Activated CD8-positive, alpha-beta memory T cell treated with anti-CD3 and anti-CD28 coated beads, Interleukin-2, amount 50 U/mL, for 4 hours (primary cell): ENCODE measurements around the gene F10.
"Not testable (repeated sequence)": the region's sequence is repeated elsewhere in the genome, so short reads cannot be mapped to it uniquely, and the experiment has no call there.

Experiments
- DNase-seq: peaks from one replicate; pipeline ENCODE4 v3.0.0-alpha.2; 2020

Gene F10

DNA sequence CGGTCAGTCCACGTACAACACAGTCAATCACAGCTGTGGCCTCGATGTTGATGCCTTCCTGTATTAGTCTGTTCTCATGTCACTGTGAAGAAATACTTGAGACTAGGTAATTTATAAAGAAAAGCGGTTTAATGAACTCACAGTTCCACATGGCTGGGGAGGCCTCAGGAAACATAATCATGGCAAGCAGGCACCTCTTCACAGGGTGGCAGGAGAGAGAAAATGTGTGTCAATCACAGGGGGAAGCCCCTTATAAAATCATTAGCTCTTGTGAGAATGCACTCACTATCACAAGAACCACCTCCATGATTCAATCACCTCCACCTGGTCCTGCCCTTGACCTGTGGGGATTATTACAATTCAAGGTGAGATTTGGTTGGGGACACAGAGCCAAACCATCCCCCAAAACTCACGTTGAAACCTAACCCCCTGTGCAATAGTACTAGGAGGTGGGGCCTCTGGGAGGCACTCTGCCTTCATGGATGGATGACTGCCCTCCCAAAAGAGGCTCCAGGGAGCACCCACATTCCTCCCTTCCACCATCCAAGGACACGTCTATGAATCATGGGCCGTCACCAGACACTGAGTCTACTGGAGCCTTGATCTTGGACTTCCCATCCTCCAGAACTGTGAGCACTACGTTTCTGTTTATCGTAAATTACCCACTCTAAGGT, 33.5 kb downstream of the F10 start:
- DNase-seq: no peak

DNA sequence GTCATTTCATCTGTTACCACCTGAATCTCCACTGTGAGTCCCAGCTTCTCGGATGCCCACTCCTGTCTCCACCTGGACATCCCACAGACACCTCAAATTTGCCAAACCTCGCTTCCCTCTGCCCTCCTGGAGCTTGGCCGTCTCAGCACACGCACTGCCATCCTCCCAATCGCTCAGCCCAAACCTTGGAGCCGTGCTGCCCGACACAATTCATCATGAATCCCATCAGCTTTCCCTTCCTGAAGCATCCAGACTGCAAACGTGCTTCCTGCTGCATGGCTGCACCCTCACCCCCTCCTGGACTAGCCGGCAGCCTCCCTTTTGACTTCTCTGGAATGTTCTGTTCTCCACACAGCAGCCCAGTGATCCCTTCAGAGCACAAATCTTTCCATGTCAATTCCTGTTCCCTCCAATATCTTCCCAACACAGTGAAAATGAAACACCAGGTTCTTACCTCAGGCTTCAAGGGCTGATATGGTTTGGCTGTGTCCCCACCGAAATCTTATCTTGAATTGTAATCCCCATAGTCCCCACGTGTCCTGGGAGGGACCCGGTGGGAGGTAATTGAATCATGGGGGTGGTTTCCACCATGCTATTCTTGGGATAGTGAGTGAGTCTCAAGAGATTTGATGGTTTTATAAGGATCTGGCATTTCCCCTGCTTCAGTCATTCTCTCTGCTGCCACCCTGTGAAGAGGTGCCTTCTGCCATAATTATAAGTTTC, 34.8 kb downstream of the F10 start:
- DNase-seq: no peak

DNA sequence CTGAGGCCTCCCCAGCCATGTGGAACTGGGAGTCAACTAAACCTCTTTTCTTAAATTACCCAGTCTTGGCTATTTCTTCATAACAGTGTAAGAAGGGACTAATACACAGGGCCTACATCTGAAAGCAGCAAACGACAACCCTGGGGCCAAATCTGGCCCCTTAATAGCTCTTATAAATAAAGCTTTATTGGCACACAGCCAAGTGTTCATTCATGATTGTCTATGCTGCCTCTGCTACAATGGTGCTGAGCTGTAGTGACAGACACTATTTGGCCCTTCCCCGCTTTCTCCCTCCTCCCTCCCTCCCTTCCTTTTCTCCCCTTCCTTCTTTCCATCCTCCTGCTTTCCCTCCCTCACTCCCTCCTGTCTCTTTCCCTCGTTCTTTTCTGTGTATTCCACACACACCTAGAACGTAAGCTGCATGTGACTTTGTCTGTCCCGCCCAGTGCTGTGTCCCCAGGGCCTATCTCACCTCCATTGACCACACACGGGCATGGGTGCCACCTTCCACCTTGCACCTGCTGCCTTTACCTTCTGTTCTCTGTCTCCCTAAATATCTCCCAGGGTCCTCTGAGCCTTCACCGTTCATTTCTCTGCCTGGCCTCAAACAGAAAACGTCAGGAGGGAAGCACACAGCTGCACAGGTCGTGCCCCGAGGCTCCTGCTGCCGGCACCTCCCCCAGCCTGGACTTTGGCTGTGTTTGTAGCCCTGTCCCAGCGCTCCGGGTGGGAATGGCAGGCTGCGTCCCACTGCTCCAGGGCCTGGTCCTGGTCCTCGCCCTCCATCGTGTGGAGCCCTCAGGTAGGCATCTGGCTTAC, 35.5 kb downstream of the F10 start, which contains the start of gene PROZ:
PROZ (plus strand) TSS at position 720 of the 819 bp plus-strand sequence; CDS start at position 733, 13 bp downstream.
- DNase-seq: no peak

DNA sequence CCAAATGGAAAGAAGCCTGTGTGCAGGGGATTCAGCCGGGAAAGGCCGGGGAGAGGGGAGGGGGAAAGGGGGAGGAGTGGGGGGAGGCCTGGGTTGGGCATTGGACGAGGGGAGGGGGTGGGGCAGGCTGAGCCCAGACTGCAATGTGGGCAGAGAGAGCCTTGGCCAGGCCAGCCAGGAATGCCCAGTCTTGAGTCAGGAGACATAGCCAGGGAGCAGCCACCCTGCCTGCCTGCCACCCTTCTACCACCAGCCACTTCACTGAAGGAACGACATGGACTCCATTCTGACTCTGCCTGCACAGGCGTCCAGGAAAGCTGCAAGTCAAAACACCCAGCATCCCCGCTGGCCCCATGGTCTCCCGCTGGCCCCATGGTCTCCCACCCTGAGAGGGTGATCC, 36.3 kb downstream of the F10 start:
- DNase-seq: no peak

DNA sequence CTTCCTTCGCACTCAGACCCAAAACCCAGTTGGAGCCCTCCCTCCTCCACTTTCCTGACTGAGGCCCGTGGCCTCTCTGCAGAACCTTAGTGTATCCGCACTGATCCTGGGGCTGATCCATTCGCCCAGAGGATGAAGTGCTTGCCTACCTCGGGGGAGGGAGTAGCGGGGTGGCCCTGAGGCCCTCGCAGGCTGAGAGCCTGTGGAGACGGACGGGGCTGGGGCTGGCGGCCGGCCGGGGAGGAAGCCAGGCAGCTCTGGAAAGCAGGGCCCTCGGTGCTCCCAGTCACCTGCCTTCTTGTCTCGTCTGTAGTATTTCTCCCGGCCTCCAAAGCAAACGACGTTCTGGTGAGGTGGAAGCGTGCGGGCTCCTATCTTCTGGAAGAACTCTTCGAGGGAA, 37.1 kb downstream of the F10 start:
- no peak for DNase-seq

DNA sequence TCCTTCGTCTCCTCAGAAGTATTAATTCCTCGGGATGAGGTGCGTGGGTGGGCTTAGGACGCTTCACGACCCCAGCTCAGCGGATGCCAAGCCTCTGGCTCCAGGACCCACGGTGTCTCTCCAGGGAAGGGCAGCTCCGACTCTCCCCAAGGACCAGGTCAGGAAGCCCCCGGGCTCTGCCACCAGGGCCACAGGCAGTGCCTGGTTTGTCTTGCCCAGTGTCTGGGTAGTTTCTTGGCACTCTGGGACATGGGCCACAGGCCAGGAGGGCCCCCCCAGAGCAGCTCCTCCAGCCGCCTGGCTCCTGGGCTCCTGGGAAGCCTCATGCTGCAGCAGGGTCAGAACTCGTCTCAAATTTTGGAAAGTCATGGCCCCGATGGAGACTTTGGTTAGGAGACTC, 38.4 kb downstream of the F10 start:
- no peak for DNase-seq

DNA sequence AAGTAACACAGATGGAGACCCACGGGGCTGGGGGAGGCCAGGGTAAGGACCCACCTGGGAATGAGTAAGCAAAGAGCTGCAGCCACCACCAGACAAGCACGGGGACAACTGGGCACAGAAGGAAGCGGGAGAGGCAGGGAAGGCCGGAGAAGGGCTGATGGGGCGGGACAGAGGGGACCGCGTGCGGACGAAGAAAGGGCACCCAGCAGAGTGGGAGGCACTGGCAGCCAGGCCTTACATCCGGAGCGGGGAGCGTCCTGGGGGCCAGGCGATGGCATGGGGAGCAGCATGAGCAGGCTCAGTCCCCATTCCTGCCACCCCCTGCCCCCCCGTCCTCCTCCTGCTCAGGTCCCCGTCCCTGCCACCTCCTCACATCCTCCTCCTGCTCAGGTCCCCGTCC, 38.8 kb downstream of the F10 start:
- DNase-seq: no peak

DNA sequence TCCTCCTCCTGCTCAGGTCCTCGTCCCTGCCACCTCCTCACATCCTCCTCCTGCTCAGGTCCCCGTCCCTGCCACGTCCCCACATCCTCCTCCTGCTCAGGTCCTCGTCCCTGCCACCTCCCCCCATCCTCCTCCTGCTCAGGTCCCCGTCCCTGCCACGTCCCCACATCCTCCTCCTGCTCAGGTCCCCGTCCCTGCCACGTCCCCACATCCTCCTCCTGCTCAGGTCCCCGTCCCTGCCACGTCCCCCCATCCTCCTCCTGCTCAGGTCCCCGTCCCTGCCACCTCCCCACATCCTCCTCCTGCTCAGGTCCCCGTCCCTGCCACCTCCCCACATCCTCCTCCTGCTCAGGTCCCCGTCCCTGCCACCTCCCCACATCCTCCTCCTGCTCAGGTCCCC, 39.4 kb downstream of the F10 start:
- DNase-seq: not testable (repeated sequence)

DNA sequence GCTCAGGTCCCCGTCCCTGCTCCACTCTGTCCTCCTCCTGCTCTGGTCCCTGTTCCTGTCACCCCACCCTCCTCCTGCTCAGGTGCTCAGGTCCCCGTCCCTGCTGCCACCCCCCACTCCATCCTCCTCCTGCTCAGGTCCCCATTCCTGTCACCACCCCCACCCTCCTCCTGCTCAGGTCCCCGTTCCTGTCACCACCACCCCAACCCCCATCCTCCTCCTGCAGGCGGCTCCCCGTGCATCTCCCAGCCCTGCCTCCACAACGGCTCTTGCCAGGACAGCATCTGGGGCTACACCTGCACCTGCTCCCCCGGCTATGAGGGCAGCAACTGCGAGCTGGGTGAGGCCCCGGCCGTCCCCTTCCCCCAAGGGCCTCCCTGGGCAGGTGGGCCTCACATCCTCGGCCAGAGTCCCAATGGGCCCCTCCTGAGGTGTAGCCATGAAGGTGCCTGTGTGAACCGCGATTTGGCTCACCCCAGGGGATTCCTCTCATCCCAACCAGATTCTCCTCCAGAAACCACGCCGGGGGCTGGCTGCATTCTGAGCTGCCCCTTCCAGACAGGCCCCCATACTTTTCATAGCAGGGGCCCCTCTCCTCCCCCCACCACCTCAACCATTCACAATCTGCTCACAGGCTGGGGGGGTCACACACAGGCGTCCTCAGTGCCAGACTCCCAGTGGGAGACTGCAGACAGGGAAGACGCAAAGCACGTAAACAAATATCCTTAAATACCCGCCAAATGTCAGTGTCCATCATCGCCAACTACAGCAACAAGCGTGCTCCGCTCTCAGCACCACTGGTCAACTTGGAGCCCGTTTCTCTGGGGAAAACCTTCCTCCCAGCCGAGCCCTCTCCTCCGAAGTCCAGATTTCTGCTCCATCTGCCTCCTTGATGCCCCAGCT, 40.4 kb downstream of the F10 start:
- DNase-seq: no peak

DNA sequence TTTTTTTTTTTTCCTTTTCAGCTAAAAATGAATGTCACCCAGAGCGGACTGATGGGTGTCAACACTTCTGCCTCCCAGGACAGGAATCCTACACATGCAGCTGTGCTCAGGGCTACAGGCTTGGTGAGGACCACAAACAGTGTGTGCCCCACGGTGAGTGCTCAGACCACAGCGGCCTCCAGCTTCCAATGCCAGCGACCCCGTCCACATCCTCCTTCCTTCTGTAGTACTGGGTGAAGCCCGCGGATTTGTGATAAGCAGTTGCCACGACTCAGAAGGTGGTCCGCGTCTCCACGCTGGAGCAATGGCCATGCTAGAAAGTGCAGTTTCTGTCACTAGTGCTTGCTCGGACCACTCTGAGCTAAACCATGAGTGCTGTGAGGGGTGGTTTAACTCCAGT, 41.9 kb downstream of the F10 start:
- DNase-seq: no peak

DNA sequence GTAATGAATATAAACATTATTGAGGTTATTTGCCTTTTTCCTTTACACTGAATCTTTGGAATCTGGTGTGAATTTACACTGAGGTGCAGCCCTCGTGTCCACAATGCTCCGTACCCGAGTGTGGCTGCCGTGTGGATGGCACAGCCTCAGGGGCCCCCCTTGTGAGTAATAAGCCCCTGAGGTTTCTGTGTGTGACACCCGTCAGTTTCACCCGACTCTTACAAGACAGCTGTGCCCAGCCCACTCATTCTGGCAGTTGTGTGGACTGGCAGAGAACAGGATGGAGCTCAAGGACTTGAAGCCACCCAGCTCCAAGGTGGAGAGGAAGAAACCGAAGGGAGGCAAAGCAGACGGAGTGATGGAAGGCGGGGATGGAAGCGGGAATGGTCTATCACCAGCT, 43.7 kb downstream of the F10 start:
- no peak for DNase-seq

DNA sequence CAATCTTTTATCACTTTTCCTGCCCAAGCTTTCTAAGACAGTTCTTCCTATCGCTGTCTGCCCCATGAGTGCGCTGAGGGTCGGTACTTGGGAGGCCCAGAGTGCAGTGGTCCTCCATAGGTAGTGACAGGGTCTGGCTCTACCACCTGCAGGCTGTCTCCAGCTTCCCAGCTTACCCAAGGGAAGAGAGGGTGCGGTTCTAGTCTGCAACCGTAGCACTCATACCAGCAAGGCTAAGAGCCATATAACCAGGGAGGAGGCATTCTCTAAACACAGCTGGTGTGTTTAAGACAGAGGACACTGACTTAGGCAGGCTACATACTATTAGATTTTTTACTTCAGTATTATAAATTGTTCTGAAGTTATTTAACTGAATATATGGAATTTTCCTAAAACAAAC, 44.1 kb downstream of the F10 start:
- no peak for DNase-seq

DNA sequence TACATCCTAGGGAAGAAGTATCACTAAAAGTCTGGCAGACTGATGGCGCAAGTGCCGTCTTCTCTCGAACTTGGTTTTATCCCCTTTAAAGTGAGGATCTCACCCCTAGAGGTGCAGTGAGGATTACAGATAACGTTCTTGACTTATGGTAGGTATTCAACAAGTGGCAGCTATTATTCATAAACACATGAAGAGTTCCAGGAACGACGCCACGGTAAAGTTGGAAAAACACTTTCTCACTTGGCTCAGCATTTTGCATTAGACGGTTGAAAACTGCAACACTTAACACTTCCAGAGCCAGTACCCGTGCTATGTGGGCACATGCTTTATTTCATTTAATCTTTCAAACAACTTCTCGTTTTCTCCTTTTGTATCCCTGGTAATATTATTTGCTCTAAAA, 44.6 kb downstream of the F10 start:
- no peak for DNase-seq

DNA sequence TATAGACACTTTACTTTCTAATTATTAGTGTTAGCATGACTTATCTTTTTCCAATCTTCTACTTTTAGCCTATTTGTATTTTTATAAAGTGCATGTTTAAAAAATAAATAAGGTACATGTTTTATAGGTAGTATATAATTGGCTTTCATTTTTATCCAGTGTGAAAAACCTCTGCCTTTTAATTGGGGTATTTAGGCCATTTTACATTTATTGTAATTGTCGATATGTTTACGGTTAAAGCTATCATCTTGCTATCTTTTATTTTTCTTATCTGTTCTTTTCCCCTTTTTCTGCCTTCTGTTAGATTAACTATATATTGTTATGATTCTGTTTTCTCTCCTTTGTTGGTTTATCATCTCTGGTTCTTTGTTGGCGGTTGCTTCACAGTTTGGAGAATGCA, 45.0 kb downstream of the F10 start:
- no peak for DNase-seq

DNA sequence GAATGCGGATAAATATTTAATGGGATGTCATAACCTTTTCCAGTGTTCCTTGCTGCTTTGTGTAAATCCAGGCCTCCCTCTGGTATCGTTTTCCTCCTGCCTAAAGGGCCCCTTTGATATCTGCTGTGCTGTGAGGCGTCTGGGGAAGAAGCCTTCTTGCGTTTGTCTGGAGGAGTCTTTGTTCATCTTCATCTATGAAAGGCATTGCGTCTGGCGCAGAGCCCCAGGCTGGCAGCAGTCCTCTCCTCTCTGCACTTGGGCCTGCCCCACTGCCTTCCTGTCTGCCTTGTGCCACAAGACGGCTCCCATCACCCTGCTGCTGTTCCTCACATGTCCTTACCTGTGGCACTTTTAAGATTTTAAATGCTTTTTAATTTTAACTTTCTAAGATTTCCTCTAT, 45.6 kb downstream of the F10 start:
- DNase-seq: no peak

DNA sequence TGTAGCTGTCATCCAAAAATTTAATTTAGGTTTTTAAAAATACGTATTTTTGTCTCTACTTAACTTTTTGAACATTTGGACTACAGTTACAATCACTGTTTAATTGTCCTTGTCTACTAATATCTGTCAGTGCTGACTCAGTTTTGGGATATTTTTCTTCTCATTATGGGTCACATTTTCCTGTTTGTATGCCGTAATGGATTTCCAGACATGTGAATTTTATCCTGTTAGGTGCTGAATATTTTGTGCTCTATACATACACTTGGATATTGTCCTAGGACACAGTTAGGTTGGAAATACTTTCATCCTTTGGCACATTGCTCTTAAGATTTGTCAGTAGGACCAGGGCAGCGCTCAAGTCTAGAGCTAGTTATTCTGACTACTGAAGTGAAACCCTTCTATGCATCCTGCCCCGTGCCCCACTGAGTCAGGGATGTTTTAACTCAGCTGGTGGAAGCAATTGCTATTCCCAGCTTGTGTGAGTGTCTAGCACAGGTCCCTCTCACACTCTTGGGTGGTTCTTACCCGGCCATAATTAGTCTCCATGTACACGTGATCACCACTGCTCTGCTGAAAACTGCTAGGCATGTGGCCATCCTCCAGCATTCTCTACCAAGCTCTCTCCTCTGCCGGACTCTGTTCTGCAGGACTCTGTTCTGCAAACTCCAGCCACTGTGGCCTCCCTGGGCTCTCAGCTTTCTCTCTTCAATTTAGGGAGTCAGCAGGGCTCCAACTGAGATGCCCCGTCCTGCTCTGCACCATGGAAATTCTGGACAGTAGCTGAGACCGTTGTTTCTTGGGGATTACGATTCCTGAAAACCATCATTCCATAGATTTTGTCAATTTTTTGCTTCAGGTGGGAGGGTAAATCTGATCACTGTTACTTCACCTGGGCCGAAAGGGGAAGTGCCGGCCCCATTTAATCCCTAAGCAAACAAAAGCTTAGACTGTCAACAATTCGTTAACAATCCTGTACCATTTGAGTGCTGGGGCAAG, 47.0 kb downstream of the F10 start:
- no peak for DNase-seq

DNA sequence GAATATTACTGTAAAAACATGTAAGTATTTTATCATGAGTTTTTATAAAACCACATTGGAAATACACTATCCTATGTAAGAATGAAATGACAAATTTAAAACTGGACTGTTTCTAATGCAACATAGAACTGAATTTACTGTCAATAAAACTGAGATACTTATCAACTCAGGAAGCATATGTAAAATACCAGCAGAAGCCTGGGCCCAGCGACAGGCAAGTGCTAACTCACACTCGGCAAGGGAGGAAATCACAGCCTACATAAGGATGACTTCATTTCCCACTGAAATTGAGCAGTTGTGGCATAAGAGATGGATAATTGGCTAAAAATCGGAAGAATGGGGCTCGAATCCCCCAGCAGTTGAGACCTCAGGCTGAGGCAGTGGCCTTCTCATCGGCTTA, 47.9 kb downstream of the F10 start:
- no peak for DNase-seq

DNA sequence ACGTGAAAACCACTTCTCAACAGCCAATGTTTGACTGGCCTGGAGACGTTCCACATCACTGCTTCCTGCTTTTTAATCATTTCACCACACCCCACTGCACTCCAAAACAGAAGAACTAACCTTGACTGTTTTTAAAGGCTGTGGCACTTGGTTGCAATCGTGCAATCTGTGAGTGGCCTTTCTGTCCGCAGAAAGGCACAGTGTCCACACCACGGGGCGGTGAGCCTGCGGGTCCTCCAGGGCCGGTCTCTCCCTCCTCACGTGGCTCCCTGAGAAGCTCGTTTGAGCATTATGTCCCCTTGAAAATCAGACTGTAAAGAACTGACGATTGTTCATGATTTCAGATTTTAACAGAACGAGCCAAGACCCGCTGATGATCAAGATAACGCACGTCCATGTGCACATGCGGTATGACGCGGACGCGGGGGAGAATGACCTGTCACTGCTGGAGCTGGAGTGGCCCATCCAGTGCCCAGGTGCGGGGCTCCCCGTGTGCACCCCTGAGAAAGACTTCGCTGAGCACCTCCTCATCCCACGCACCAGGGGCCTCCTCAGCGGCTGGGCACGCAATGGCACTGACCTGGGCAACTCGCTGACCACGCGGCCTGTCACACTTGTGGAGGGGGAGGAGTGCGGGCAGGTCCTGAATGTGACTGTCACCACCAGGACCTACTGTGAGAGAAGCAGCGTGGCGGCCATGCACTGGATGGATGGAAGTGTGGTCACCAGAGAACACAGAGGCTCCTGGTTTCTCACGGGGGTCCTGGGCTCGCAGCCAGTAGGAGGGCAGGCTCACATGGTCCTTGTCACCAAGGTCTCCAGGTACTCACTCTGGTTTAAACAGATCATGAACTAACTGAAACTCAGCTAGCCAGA, 48.9 kb downstream of the F10 start:
- no peak for DNase-seq

DNA sequence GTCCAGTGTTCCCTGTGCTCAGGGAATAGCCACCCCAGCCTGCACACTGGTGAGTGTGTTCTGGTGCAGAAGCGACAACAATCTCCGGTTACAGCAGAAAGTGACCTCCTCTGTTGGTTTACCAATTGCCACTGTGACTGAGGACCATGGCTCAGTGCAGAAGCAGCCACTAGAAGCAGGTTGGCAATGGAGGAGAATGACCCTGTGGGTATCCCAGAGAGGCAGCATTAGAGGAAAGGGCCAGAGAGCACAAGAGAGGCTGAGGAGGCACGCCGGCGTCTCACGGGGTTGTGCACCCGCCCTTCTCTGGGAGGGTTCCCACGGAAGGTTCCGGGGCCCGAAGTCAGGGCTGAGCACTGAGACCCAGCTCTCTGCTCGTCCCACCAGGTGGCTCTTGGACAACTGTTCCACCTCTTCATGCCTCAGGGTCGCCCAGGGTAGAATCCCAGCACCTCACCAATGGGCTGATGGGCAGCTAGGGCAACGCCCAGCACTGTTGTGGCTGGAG, 49.9 kb downstream of the F10 start:
- DNase-seq: no peak

DNA sequence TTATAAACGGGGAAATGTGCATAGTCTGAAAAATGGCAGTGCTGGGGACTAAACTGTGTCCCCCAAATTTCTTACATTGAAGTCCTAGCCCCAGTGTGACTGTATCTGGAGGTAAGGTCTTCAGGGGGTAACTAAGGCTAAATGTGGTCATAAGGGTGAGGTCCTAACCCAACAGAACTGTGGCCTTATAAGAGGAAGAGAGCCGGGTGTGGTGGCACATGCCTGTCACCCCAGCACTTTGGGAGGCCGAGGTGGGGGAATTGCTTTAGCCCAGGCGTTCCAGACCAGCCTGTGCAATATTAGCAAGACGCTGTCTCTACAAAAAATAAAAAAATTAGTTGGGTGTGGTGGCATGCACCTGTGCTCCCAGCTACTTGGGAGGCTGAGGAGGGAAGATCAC, 53.7 kb downstream of the F10 start:
- DNase-seq: peak; percentile 64
